ENCODE results near the gene TMCC2. TPM values are rescaled to one million over a fixed set of nuclear protein-coding genes. Genes with fewer than 3 reads are reported as not detected.

TMCC2 gene, protein sequence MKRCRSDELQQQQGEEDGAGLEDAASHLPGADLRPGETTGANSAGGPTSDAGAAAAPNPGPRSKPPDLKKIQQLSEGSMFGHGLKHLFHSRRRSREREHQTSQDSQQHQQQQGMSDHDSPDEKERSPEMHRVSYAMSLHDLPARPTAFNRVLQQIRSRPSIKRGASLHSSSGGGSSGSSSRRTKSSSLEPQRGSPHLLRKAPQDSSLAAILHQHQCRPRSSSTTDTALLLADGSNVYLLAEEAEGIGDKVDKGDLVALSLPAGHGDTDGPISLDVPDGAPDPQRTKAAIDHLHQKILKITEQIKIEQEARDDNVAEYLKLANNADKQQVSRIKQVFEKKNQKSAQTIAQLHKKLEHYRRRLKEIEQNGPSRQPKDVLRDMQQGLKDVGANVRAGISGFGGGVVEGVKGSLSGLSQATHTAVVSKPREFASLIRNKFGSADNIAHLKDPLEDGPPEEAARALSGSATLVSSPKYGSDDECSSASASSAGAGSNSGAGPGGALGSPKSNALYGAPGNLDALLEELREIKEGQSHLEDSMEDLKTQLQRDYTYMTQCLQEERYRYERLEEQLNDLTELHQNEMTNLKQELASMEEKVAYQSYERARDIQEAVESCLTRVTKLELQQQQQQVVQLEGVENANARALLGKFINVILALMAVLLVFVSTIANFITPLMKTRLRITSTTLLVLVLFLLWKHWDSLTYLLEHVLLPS
- 2.0 to 3.3 TPM (median 2.7 TPM) in 5 replicates for total RNA-seq (2022; extraction: Qiagen RNA extraction; ENCODE audit: low read depth)

DNA sequence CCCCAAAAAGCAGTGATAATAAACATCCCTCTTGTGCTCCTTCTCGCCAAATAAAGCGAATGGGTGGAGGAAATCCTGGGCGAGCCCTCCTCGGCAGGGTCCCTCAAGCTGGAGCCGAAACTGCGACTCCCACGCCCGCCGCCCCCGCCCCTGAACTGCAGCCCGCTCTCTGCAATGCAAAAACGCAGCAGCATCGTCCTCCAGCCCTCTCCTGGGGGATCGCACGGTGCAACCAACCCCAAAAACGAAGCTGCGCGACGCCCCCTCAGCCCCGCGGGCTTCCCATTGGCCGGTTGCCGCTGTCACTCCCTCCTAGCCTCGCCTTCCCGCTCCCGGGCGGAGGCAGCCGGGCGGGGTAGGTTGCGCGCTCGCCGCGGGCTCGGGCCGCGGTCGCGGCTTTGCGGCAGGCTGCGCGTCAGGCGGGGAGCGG is at the start of gene TMCC2:
TSS of gene TMCC2 (plus strand) at position 363 of the 430 bp plus-strand sequence. CDS start 619 bp downstream, outside the sequence.

DNA sequence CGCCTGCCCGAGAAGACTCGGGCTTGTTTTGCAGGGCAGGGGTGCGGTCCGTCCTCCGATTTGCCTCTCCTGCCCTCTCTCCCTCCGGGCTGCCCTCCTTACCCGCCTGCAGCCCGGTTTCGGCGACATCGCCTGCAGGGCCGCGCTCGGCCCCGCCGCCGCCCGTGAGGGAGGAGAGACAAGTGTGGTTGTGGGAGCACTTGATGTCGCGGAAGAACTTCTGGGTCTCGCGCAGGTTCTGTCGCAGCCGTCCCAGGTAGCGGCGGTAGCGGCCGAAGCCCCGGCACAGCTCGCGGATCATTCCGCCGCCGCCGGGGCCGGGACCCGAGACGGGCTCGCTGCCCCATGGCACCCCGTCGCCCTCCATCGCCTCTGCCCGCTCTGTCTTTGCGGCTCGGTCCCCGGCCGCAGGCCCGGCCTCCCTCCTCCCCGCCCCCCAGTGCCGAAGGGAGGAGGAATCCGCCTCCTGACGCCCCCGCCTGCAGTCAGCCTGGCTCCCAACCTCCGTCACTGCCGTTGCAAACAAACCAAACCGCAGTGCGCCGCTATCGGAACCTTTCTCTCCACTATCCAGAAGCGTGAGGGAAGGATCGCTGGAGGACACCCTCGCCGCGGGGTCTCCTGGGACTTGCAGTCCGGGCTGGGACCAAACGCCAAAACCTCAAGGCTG is 16.4 kb upstream of the TMCC2 start, which contains the start of gene DSTYK:
TSS of gene DSTYK (minus strand) at position 534 of the 670 bp plus-strand sequence. CDS start at position 367, 167 bp downstream.

DNA sequence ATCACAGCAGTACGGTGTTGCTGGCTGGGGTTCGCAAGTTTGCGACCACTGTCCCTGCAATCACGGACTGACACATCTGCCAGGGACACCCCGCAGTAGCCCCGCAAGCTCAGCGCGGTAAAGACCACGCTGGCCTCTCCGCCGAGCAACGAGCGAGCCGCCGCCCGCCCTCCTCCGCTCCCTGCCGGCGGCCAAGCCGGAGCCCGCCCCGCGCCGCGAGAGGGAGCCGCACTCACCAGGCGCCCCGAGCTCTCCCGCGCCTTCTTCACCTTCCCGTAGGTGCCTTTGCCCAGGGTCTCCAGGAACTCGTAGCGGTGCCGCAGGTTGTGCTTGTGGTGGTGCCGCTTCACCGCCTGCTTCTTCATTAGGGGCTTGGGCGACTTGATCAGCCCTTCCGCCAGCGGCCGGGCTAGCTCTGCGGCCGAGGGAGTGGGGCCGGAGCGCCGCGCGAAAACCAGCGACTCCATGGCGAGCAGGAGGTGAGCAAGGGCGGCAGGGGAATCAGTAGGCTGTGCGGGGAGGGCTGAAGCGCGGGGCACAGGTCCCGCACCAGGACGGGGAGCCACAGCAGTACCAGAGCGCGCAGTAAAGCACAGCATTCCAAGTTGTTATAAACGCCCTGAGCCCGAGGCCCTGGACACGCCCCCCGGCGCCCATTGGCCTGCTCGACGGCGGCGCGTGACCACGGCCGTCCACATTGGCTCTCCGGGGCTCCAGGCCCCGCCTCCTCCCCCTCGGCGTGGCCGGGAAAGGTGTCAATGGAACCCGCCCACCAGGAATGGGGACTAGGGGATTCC is 93.6 kb downstream of the TMCC2 start, which contains the start of gene NUAK2:
TSS of gene NUAK2 (minus strand) at position 584 of the 797 bp plus-strand sequence. CDS start at position 467, 117 bp downstream.

Other genes with a start within 250 kb of the TMCC2 start
- gene CNTN2, start 184.7 kb upstream of the TMCC2 start, total RNA-seq (2022; extraction: Qiagen RNA extraction; ENCODE audit: low read depth), result 0.03 TPM in 1 of 5 replicates, not detected in the others
- gene TMEM81, start 143.5 kb upstream of the TMCC2 start, total RNA-seq (2022; extraction: Qiagen RNA extraction; ENCODE audit: low read depth), result 1.9 to 4.2 TPM (median 2.2 TPM) in 5 replicates
- 9.5 to 14.4 TPM (median 12.8 TPM) in 5 replicates for gene RBBP5, start 106.0 kb upstream of the TMCC2 start, total RNA-seq (2022; extraction: Qiagen RNA extraction; ENCODE audit: low read depth)
- 6.2 to 9.7 TPM (median 9.5 TPM) in 5 replicates for gene DSTYK, start 16.2 kb upstream of the TMCC2 start, total RNA-seq (2022; extraction: Qiagen RNA extraction; ENCODE audit: low read depth)
- gene NUAK2, start 93.8 kb downstream of the TMCC2 start, total RNA-seq (2022; extraction: Qiagen RNA extraction; ENCODE audit: low read depth), result 24.3 to 32.6 TPM (median 31.1 TPM) in 5 replicates
- gene KLHDC8A, start 129.0 kb downstream of the TMCC2 start, total RNA-seq (2022; extraction: Qiagen RNA extraction; ENCODE audit: low read depth), result 0.29 to 0.64 TPM (median 0.49 TPM) in 5 replicates
- not detected in 5 replicates for gene LEMD1, start 194.1 kb downstream of the TMCC2 start, total RNA-seq (2022; extraction: Qiagen RNA extraction; ENCODE audit: low read depth)
- gene BLACAT1, start 228.1 kb downstream of the TMCC2 start, total RNA-seq (2022; extraction: Qiagen RNA extraction; ENCODE audit: low read depth), result 0.05 TPM in 1 of 5 replicates, not detected in the others

Measured in A549 treated with RU486 at 1 μM for 4 hours (cell line).